Loucy (cell line): ENCODE data around the gene CD8B.

Source experiments
- EZH2phosphoT487 ChIP-seq: fragments of 200-600 bp; IDR thresholded peaks from 2 replicates; pipeline ENCODE4 v1.6.1; 2018; ENCODE audit warnings: antibody characterized with exemption, mild to moderate bottlenecking, moderate library complexity, borderline replicate concordance
- TF ChIP-seq, protein P1 (sequence below): fragments of 200-600 bp; sonication (generic); conservative IDR thresholded peaks from 2 replicates; pipeline ENCODE4 v1.5.1; 2014; ENCODE audit warnings: mild to moderate bottlenecking, antibody characterized with exemption, low read length

DNA sequence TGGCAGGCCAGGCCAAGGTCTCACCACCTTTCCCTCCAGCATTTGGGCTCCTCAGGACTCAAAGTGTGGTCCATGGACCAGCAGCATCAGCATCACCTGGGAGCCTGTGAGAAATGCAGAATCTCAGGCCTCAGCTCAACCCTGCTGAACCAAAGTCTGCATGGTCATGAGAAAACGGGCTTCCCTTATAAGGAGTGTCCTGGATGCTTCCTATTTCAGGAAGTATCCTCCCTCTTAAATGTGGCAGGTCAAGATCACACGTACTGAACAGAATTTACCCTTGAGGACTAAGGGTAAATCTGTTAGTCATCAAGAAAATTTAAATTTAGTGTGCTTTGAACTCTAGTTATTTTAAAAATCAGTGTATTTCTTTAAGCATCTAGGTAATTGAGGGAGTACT is 82.7 kb downstream of the CD8B start:
- TF ChIP-seq, protein P1, sequence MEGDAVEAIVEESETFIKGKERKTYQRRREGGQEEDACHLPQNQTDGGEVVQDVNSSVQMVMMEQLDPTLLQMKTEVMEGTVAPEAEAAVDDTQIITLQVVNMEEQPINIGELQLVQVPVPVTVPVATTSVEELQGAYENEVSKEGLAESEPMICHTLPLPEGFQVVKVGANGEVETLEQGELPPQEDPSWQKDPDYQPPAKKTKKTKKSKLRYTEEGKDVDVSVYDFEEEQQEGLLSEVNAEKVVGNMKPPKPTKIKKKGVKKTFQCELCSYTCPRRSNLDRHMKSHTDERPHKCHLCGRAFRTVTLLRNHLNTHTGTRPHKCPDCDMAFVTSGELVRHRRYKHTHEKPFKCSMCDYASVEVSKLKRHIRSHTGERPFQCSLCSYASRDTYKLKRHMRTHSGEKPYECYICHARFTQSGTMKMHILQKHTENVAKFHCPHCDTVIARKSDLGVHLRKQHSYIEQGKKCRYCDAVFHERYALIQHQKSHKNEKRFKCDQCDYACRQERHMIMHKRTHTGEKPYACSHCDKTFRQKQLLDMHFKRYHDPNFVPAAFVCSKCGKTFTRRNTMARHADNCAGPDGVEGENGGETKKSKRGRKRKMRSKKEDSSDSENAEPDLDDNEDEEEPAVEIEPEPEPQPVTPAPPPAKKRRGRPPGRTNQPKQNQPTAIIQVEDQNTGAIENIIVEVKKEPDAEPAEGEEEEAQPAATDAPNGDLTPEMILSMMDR, result no peak
- no peak for TF ChIP-seq EZH2phosphoT487
